Muscle of leg (tissue), 11 donors: ENCODE results near the gene TNFRSF19. TPM values are rescaled to one million over a fixed set of nuclear protein-coding genes. Genes with fewer than 3 reads are reported as not detected.

Experiments
- DNase-seq: peaks from one replicate; pipeline ENCODE4 v3.0.0; 2013
- H3K27ac ChIP-seq: one replicate; pipeline ENCODE4 v1.5.1; 2013; ENCODE audit warnings: mild to moderate bottlenecking, low read length, control low read depth
- H3K27me3 ChIP-seq: one replicate; pipeline ENCODE4 v1.6.1; 2013; ENCODE audit warnings: low read length; ENCODE audit not compliant: control insufficient read depth, insufficient read depth
- H3K36me3 ChIP-seq: one replicate; pipeline ENCODE4 v1.6.1; 2013; ENCODE audit warnings: low read length; ENCODE audit not compliant: control insufficient read depth, insufficient read depth
- H3K4me1 ChIP-seq: one replicate; pipeline ENCODE4 v1.6.1; 2013; ENCODE audit warnings: low read length; ENCODE audit not compliant: control insufficient read depth, insufficient read depth
- H3K4me3 ChIP-seq: one replicate; pipeline ENCODE4 v1.5.1; 2013; ENCODE audit warnings: low read length, control low read depth
- H3K9me3 ChIP-seq: replicated peaks from 2 replicates; pipeline ENCODE4 v1.6.1; 2013; ENCODE audit warnings: low read depth, low read length; ENCODE audit not compliant: control insufficient read depth
- WGBS: methylation state at CpG from one replicate; pipeline ENCODE4 v1.1.5; 2013; ENCODE audit warnings: missing lambda C conversion rate; ENCODE audit not compliant: insufficient coverage; 5-methylcytosine and 5-hydroxymethylcytosine counted together
- polyA plus RNA-seq, 8 donors: library from polyadenylated mRNA; unstranded; fragments of 120-200 nt; gene quantifications; one replicate each; pipeline versions ENCODE4 v1.2.1 to v1.2.3, GENCODE V29; 2013; ENCODE audit warnings: inconsistent platforms in 1 of 8, low replicate concordance in 1 of 8; ENCODE audit not compliant: insufficient read length in 8 of 8, insufficient read depth in 1 of 8
- total RNA-seq: library from RNA; stranded (reverse); fragments of 120-200 nt; gene quantifications from one replicate; pipeline ENCODE4 v1.2.4, GENCODE V29; 2013

Gene TNFRSF19
- total and polyA plus RNA-seq, 9 donors = 9.5 to 47.4 (median 13.8) TPM

GRCh38 chr13:23690668-23691067 lies 120.5 kb downstream of the TNFRSF19 start:
- H3K27me3 ChIP-seq = peaks cover 2% of the 10 kb centered on the region
- H3K4me3 ChIP-seq = no peak overlapping the region
- no peak overlapping the region for H3K27ac ChIP-seq
- H3K36me3 ChIP-seq = no peaks in the 10 kb centered on the region
- H3K4me1 ChIP-seq = peaks cover 6% of the 10 kb centered on the region
- WGBS = 79% methylated on average over 3 of the region's 3 CpGs
- no peaks in the 10 kb centered on the region for H3K9me3 ChIP-seq
- DNase-seq = no peak

DNA sequence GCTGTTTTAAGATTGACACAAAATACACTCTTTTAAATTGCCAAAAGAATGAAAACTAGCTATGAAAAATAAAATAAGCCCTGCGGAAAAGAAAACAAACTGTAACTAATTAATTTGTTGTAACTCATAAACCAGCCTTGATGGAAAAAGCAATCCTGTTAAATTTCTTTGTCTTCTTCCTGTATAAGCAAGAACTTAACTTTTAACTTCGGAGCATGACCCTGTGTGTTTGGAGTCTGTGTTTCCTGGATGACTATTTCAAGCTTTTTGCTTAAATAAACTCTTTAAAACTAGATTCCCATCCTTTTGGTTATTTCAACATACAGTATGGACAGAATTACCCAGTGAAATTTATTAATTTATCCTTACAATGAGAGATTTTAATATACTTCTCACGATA lies 122.6 kb downstream of the TNFRSF19 start:
- H3K9me3 ChIP-seq = no peaks in the 10 kb centered on the region
- DNase-seq = no peak
- H3K27me3 ChIP-seq = peaks cover 2% of the 10 kb centered on the region
- WGBS = no CpG with 5 or more reads among the region's 3 CpGs
- peaks cover 16% of the 10 kb centered on the region for H3K4me1 ChIP-seq
- no peak overlapping the region for H3K27ac ChIP-seq
- no peak overlapping the region for H3K4me3 ChIP-seq
- no peaks in the 10 kb centered on the region for H3K36me3 ChIP-seq

DNA sequence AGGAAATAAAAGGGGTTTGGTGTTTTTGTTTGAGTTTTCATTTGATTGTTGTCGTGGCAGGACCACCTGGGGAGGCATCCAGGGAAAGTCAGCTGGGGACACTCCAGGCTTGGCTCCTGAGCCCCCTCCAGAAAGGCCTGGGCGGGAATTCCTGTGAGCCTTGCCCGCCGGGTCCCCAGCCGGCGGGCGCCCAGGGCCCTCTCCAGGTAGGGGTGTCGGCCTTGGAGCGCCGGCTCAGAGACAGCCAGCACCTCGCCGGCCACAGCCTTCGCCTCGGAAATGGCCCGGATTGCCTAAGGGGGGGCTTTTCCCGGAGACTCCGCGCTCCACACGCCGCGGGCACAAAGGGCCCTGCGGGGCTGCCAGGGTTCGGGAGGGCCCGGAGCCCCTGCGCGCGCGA lies 125.0 kb downstream of the TNFRSF19 start:
- peaks cover 2% of the 10 kb centered on the region for H3K27me3 ChIP-seq
- WGBS = 50% methylated on average over 28 of the region's 28 CpGs

GRCh38 chr13:23695711-23696464 lies 125.7 kb downstream of the TNFRSF19 start:
- Histone ChIP-seq H3K36me3 (no peaks in the 10 kb centered on the region), H3K4me3 (peak overlapping the region; percentile 26), H3K4me1 (peaks cover 16% of the 10 kb centered on the region), H3K27ac (no peak overlapping the region), H3K9me3 (no peaks in the 10 kb centered on the region), H3K27me3 (peaks cover 2% of the 10 kb centered on the region)
- WGBS = 19% methylated on average over 38 of the region's 46 CpGs
- peak; percentile 62 for DNase-seq

More for the DNA sequence above, 125.0 kb downstream of the TNFRSF19 start:
- DNase-seq = no peak
- H3K4me1 ChIP-seq = peaks cover 16% of the 10 kb centered on the region
- H3K36me3 ChIP-seq = no peaks in the 10 kb centered on the region
- no peaks in the 10 kb centered on the region for H3K9me3 ChIP-seq
- no peak overlapping the region for H3K4me3 ChIP-seq
- no peak overlapping the region for H3K27ac ChIP-seq

DNA sequence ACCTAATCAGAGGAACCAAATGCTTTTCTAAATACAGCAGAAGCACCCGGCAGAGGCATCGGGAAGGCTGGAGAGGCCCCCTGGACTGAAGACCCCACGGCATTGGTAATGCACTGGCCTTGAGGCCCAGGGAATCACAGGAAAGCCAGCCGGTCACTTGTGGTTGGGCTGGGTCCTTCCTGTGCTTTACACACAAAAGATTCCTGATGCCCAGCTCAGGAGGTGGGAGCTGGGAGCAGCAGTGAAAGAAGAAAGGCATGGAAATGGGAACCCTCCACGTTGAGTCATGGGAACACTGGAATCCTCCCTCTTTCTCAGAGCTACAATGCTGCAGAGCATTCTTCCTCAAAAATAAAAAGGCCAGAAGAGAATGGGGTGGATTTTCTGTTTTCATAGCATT lies 126.4 kb downstream of the TNFRSF19 start:
- H3K4me3 ChIP-seq = no peak overlapping the region
- H3K4me1 ChIP-seq = peaks cover 19% of the 10 kb centered on the region
- no peaks in the 10 kb centered on the region for H3K9me3 ChIP-seq
- no peaks in the 10 kb centered on the region for H3K36me3 ChIP-seq
- H3K27ac ChIP-seq = no peak overlapping the region
- WGBS = 55% methylated on average over 2 of the region's 5 CpGs
- no peak for DNase-seq
- peaks cover 2% of the 10 kb centered on the region for H3K27me3 ChIP-seq

- WGBS = no CpG with 5 or more reads among the region's 1 CpG
- no peak for DNase-seq
- no peaks in the 10 kb centered on the region for H3K9me3 ChIP-seq
- peaks cover 2% of the 10 kb centered on the region for H3K27me3 ChIP-seq
- no peak overlapping the region for H3K27ac ChIP-seq
- H3K4me3 ChIP-seq = no peak overlapping the region
- peaks cover 25% of the 10 kb centered on the region for H3K4me1 ChIP-seq
- H3K36me3 ChIP-seq = no peaks in the 10 kb centered on the region
Measured at GRCh38 chr13:23697772-23698313, 127.6 kb downstream of the TNFRSF19 start.

DNA sequence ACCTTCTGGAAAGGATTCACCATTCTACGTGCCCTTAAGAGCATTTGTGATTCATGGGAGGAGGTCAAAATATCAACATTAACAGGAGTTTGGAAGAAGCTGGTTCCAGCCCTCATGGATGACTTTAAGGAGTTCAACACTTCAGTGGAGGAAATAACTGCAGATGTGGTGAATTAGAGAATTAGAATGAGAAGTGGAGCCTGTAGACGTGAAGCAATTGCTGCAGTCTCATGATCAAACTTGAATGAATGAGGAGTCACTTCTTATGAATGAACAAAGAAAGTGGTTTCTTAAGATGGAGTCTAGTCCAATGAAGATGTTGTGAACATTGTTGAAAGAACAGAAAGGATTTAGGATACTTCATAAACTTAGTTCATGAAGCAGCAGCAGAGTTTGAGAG lies 129.1 kb downstream of the TNFRSF19 start:
- no peak for DNase-seq
- WGBS = 68% methylated on average over 2 of the region's 2 CpGs
- no peaks in the 10 kb centered on the region for H3K9me3 ChIP-seq
- peaks cover 31% of the 10 kb centered on the region for H3K4me1 ChIP-seq
- H3K4me3 ChIP-seq = no peak overlapping the region
- peaks cover 2% of the 10 kb centered on the region for H3K27me3 ChIP-seq
- no peak overlapping the region for H3K27ac ChIP-seq
- H3K36me3 ChIP-seq = no peaks in the 10 kb centered on the region

- H3K4me3 ChIP-seq = no peak overlapping the region
- H3K27ac ChIP-seq = peak overlapping the region; percentile 17
- no peaks in the 10 kb centered on the region for H3K27me3 ChIP-seq
- no peaks in the 10 kb centered on the region for H3K36me3 ChIP-seq
- peaks cover 28% of the 10 kb centered on the region for H3K4me1 ChIP-seq
- WGBS = no CpG with 5 or more reads among the region's 5 CpGs
- no peaks in the 10 kb centered on the region for H3K9me3 ChIP-seq
- DNase-seq = no peak
Measured at GRCh38 chr13:23701186-23701585, 131.0 kb downstream of the TNFRSF19 start.

- peak; percentile 92 for DNase-seq
- no peak overlapping the region for H3K27ac ChIP-seq
- no peaks in the 10 kb centered on the region for H3K36me3 ChIP-seq
Measured at GRCh38 chr13:23701636-23702035, 131.4 kb downstream of the TNFRSF19 start.

GRCh38 chr13:23703246-23703860 lies 133.1 kb downstream of the TNFRSF19 start:
- no peak overlapping the region for H3K27ac ChIP-seq
- no peaks in the 10 kb centered on the region for H3K9me3 ChIP-seq
- H3K4me3 ChIP-seq = no peak overlapping the region
- 56% methylated on average over 6 of the region's 11 CpGs for WGBS
- no peaks in the 10 kb centered on the region for H3K36me3 ChIP-seq
- DNase-seq = peak; percentile 50
- no peaks in the 10 kb centered on the region for H3K27me3 ChIP-seq
- H3K4me1 ChIP-seq = peaks cover 23% of the 10 kb centered on the region

More at GRCh38 chr13:23701636-23702035, 131.4 kb downstream of the TNFRSF19 start:
- H3K4me3 ChIP-seq = no peak overlapping the region
- 34% methylated on average over 7 of the region's 12 CpGs for WGBS
- H3K4me1 ChIP-seq = peaks cover 24% of the 10 kb centered on the region
- H3K27me3 ChIP-seq = no peaks in the 10 kb centered on the region
- no peaks in the 10 kb centered on the region for H3K9me3 ChIP-seq
